OCI-LY7 (cell line): ENCODE results near the gene EME1.

Experiments used
- CTCF ChIP-seq: fragments of 200-600 bp; sonication (generic); conservative IDR thresholded peaks from 2 replicates; pipeline ENCODE4 v1.5.1; 2014; ENCODE audit warnings: mild to moderate bottlenecking, antibody characterized with exemption, low read length, moderate library complexity, mixed read lengths
- EZH2phosphoT487 ChIP-seq: fragments of 200-600 bp; sonication (generic); IDR thresholded peaks from 2 replicates; pipeline ENCODE4 v1.6.1; 2018; ENCODE audit warnings: low read depth, borderline replicate concordance, mild to moderate bottlenecking, mixed run types, antibody characterized with exemption, low read length, moderate library complexity, mixed read lengths

GRCh38 chr17:50354776-50355175 is 18.3 kb upstream of the EME1 start:
- TF ChIP-seq CTCF (no peak), EZH2phosphoT487 (no peak)
